ENCODE measurements around the gene KIAA1217.

DNA sequence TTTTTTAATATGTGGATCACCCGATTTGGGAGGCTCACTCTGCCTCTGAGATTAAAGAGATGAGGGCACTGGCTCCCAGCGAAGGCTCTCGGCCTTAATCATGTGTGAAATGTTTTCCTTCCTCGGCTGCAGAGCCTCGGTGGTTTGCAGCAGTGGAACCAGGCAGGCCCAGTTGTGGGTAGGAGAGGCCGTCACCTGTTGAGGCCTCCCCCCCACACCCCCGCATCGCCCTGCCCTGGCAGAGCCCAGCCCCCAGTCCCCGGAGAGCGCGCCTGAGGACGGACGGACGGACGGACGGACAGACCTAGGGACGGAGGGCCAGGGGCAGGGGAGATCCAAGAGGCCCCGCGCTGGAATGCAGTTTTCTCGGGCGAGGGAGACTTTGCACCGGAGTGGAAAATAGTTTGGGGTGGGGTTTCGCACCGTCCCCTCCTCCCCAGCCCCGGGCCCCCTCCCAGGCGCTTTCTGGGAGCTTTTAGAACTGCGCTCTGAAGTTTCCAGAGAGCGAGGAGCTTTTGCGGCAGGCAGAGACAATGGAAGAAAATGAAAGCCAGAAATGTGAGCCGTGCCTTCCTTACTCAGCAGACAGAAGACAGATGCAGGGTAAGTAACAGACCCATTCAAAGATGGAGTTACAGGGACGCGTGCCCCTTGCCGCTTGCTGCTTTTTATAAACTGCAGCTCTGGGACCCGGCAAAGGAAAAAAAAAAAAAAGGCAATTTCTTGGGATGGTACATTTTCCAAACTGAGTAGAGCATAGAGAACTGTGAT, at the start of gene KIAA1217:
- no peak for TF ChIP-seq POLR2A (IDR thresholded peaks at IDR 0.05)
- TF ChIP-seq, protein P1, sequence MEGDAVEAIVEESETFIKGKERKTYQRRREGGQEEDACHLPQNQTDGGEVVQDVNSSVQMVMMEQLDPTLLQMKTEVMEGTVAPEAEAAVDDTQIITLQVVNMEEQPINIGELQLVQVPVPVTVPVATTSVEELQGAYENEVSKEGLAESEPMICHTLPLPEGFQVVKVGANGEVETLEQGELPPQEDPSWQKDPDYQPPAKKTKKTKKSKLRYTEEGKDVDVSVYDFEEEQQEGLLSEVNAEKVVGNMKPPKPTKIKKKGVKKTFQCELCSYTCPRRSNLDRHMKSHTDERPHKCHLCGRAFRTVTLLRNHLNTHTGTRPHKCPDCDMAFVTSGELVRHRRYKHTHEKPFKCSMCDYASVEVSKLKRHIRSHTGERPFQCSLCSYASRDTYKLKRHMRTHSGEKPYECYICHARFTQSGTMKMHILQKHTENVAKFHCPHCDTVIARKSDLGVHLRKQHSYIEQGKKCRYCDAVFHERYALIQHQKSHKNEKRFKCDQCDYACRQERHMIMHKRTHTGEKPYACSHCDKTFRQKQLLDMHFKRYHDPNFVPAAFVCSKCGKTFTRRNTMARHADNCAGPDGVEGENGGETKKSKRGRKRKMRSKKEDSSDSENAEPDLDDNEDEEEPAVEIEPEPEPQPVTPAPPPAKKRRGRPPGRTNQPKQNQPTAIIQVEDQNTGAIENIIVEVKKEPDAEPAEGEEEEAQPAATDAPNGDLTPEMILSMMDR (IDR thresholded peaks at IDR 0.05) = no peak

All from prostate gland (tissue), 2 donors.